GM23248 (cell line): Measurements from ENCODE around the gene ACSL4.

Source experiments
- EZH2 ChIP-seq: fragments of 200-600 bp; sonication (generic); IDR thresholded peaks from 2 replicates; pipeline ENCODE4 v1.6.1; 2018; ENCODE audit warnings: antibody characterized with exemption, mild to moderate bottlenecking; ENCODE audit not compliant: insufficient read depth, poor library complexity, severe bottlenecking
- EZH2phosphoT487 ChIP-seq: fragments of 200-600 bp; sonication (generic); IDR thresholded peaks from 2 replicates; pipeline ENCODE4 v1.6.1; 2018; ENCODE audit warnings: antibody characterized with exemption, moderate library complexity, mild to moderate bottlenecking, low read depth; ENCODE audit not compliant: insufficient read depth

DNA sequence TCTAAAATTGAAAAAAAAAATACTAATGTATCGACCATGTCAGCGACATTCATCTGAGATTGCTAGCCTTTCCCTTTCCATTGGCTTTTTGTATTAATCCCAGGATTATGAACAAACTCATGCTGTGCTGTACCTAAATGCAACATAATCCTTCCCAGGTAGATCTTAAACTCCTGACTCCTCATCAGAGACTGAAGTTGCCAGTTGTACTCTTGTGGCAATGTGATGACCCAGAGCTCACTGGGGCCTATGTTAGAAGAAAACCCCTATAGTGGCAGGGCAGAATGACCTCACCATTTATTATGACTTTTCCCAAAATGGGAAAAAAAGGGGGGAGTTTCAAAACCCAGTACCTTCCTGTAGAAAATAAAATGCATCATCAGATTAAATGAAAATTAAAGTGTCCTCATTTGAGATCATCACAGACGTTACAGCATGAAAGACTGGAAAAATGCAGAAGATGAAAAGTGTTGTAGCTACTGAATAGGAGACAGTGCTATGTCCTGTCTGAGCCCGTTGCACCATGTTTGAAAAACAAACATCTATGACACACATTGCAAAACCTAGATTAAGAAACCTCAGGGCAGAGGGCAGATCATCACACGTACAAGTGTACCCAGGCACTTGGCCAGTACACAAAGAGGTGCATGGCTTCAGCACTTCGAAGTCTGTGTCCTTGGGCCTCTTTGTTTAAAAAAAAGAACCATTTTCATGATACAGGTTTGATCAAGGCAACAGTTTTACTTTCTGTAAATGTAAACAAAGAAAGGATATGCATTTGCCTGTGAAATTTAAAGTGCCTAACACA lies 6.8 kb upstream of the ACSL4 start:
- TF ChIP-seq EZH2 (no peak), EZH2phosphoT487 (no peak)
